Effector CD4-positive, alpha-beta T cell (primary cell): Measurements from ENCODE around the gene CDC42BPG.
"Not testable (repeated sequence)": the region's sequence is repeated elsewhere in the genome, so short reads cannot be mapped to it uniquely, and the experiment has no call there.

Experiments
- DNase-seq: peaks from one replicate; pipeline ENCODE4 v3.0.0-alpha.2; 2020

Gene CDC42BPG

GRCh38 chr11:64848826-64849597 lies 4.6 kb upstream of the CDC42BPG start:
- no peak for DNase-seq

- DNase-seq: no peak
Measured at GRCh38 chr11:64848214-64848825, 3.9 kb upstream of the CDC42BPG start.

GRCh38 chr11:64846998-64847666 lies 2.7 kb upstream of the CDC42BPG start:
- peak; percentile 94 for DNase-seq

- DNase-seq: not testable (repeated sequence)
Measured at GRCh38 chr11:64845776-64846129, 1.3 kb upstream of the CDC42BPG start.

GRCh38 chr11:64845129-64845775 lies 799 bp upstream of the CDC42BPG start:
- no peak for DNase-seq

GRCh38 chr11:64843686-64844329 lies 645 bp downstream of the CDC42BPG start:
- no peak for DNase-seq

GRCh38 chr11:64842851-64843685 lies 1.4 kb downstream of the CDC42BPG start:
- no peak for DNase-seq

- no peak for DNase-seq
Measured at GRCh38 chr11:64842366-64842759, 2.1 kb downstream of the CDC42BPG start.

- DNase-seq: no peak
Measured at GRCh38 chr11:64841592-64842365, 2.7 kb downstream of the CDC42BPG start.

- no peak for DNase-seq
Measured at GRCh38 chr11:64839887-64840782, 4.3 kb downstream of the CDC42BPG start.

- DNase-seq: no peak
Measured at GRCh38 chr11:64839335-64839734, 5.1 kb downstream of the CDC42BPG start.

- no peak for DNase-seq
Measured at GRCh38 chr11:64838600-64839334, 5.7 kb downstream of the CDC42BPG start.

- DNase-seq: no peak
Measured at GRCh38 chr11:64837887-64838351, 6.5 kb downstream of the CDC42BPG start.

GRCh38 chr11:64836448-64837072 lies 7.9 kb downstream of the CDC42BPG start:
- no peak for DNase-seq

GRCh38 chr11:64835616-64836447 lies 8.6 kb downstream of the CDC42BPG start:
- no peak for DNase-seq

- no peak for DNase-seq
Measured at GRCh38 chr11:64834723-64835615, 9.5 kb downstream of the CDC42BPG start.
